ENCODE results near the gene ST8SIA1. TPM values are rescaled to one million over a fixed set of nuclear protein-coding genes. Genes with fewer than 3 reads are reported as not detected.

The ST8SIA1 gene
- total and polyA plus RNA-seq, 2 experiments from 2014 or later = 5.3 to 10.1 TPM

- peaks cover 34% of the 10 kb centered on the region for H3K4me1 ChIP-seq (ENCODE audit: low read depth)
- peaks cover 2% of the 10 kb centered on the region for H3K9me3 ChIP-seq (ENCODE audit: low read depth)
- DNase-seq (ENCODE audit: low read depth in 1 of 2, low spot score in 1 of 2) = no peak
- H3K27ac ChIP-seq = no peak overlapping the region
- H3K4me3 ChIP-seq = no peak overlapping the region
- no peaks in the 10 kb centered on the region for H3K27me3 ChIP-seq
- TF ChIP-seq, protein P1, sequence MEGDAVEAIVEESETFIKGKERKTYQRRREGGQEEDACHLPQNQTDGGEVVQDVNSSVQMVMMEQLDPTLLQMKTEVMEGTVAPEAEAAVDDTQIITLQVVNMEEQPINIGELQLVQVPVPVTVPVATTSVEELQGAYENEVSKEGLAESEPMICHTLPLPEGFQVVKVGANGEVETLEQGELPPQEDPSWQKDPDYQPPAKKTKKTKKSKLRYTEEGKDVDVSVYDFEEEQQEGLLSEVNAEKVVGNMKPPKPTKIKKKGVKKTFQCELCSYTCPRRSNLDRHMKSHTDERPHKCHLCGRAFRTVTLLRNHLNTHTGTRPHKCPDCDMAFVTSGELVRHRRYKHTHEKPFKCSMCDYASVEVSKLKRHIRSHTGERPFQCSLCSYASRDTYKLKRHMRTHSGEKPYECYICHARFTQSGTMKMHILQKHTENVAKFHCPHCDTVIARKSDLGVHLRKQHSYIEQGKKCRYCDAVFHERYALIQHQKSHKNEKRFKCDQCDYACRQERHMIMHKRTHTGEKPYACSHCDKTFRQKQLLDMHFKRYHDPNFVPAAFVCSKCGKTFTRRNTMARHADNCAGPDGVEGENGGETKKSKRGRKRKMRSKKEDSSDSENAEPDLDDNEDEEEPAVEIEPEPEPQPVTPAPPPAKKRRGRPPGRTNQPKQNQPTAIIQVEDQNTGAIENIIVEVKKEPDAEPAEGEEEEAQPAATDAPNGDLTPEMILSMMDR (IDR thresholded peaks at IDR 0.05; ENCODE audit: low read depth, low read length) = no peak
- no peaks in the 10 kb centered on the region for H3K36me3 ChIP-seq
These were observed 85.9 kb downstream of the ST8SIA1 start for GRCh38 chr12:22248571-22249115.

DNA sequence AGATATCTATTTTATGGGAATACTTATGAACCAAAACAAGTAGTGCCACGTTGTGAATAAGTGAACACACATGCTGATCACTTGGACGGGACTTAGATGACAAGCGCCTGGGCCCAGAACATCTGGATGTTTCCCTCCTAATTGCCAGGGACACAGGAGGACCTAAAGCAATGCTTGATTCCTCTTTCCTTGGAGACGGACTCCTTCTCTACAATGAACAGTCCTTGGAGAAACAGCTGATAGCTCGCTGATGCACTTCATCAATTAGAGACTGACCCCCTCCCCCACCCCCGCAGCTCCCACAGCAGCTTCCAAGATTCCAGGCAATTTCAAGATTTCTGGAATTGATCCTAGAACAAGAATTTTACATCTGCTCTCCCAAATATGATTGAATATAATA lies 86.4 kb downstream of the ST8SIA1 start:
- Histone ChIP-seq H3K9me3 (ENCODE audit: low read depth) (peaks cover 2% of the 10 kb centered on the region), H3K36me3 (no peaks in the 10 kb centered on the region), H3K4me1 (ENCODE audit: low read depth) (peaks cover 37% of the 10 kb centered on the region), H3K27ac (no peak overlapping the region), H3K4me3 (no peak overlapping the region), H3K27me3 (no peaks in the 10 kb centered on the region)
- DNase-seq (ENCODE audit: low read depth in 1 of 2, low spot score in 1 of 2) = no peak
- TF ChIP-seq, protein P1 (IDR thresholded peaks at IDR 0.05; ENCODE audit: low read depth, low read length) = no peak

GRCh38 chr12:22246217-22246846 lies 88.2 kb downstream of the ST8SIA1 start:
- peak overlapping the region; percentile 77 for H3K27ac ChIP-seq
- no peaks in the 10 kb centered on the region for H3K27me3 ChIP-seq
- no peaks in the 10 kb centered on the region for H3K9me3 ChIP-seq (ENCODE audit: low read depth)
- H3K36me3 ChIP-seq = no peaks in the 10 kb centered on the region
- no peak overlapping the region for H3K4me3 ChIP-seq
- no peak for DNase-seq (ENCODE audit: low read depth in 1 of 2, low spot score in 1 of 2)
- peaks cover 33% of the 10 kb centered on the region for H3K4me1 ChIP-seq (ENCODE audit: low read depth)
- TF ChIP-seq, protein P1 (IDR thresholded peaks at IDR 0.05; ENCODE audit: low read depth, low read length) = no peak

DNA sequence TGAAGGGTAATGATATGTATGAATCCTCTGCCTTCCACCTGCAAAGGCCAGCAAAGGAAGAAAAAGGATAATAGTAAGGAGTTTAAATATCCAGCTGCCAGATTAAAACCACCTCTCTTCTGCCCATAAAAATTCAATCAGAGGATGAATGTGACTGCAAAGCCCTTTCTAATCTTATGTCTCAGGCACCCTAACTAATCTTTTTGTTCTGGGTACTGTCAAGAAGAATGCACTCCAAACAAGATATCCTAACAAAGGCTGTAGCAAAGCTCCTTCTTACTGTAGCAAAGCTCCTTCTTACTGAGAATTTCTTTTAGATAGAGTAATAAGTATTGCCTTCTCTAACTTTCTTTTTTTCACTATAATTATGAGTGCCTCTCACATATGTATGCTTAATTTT lies 91.8 kb downstream of the ST8SIA1 start:
- no peaks in the 10 kb centered on the region for H3K9me3 ChIP-seq (ENCODE audit: low read depth)
- H3K36me3 ChIP-seq = no peaks in the 10 kb centered on the region
- DNase-seq (ENCODE audit: low read depth in 1 of 2, low spot score in 1 of 2) = peak in 1 of 2 donors; percentile 26
- TF ChIP-seq, protein P1 (IDR thresholded peaks at IDR 0.05; ENCODE audit: low read depth, low read length) = no peak
- H3K27ac ChIP-seq = peak overlapping the region; percentile 20
- H3K4me1 ChIP-seq (ENCODE audit: low read depth) = peaks cover 33% of the 10 kb centered on the region
- no peak overlapping the region for H3K4me3 ChIP-seq
- no peaks in the 10 kb centered on the region for H3K27me3 ChIP-seq

- Histone ChIP-seq H3K9me3 (ENCODE audit: low read depth) (no peaks in the 10 kb centered on the region), H3K4me1 (ENCODE audit: low read depth) (peaks cover 10% of the 10 kb centered on the region), H3K27me3 (no peaks in the 10 kb centered on the region), H3K27ac (no peak overlapping the region), H3K4me3 (no peak overlapping the region), H3K36me3 (no peaks in the 10 kb centered on the region)
- DNase-seq (ENCODE audit: low read depth in 1 of 2, low spot score in 1 of 2) = no peak
- TF ChIP-seq, protein P1 (IDR thresholded peaks at IDR 0.05; ENCODE audit: low read depth, low read length) = no peak
These were observed 96.3 kb downstream of the ST8SIA1 start for GRCh38 chr12:22238211-22238610.
